ENCODE data around the gene MAPK12. TPM values are rescaled to one million over a fixed set of nuclear protein-coding genes. Genes with fewer than 3 reads are reported as not detected.

MAPK12 gene
- total and polyA plus RNA-seq, 2 of the 8 experiments (the other 6 are each of a cell fraction or from before 2014, with no cell fraction given), result 17.3 to 20.3 TPM

DNA sequence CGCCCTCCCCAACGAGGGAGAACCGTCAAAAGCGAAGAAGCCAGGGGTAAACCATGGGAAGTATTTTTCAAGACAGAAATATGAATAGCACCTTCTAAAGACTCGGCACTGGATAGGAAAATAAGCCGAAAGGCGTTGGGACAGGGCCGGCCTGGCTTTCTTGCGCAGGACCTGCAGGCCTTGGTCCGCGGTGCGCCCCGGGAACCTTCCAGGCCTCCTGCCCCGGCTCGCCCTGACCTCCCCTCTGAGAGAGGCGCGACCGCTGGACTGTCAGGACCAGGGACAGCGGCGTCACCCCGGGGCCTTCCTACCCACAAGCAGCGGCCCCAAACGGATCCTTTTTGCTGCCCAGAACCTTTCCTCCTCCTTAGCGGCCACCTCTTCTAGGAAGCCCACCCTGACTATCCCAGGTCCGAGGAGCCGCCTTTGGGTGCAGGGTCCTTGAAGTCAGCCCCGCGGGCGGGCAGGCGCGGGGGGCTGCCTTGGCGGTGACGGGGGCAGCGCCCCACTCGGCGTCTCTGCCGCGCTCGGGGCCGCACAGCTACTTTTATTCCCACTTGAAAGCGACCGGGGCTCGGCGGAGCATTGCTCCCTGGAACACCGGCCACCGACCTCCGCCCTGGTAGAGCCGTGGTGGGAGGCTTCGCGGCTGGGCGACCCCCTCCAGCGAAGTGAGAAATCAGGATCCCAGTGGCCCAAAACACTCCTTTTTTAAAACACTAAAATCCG lies 9.3 kb upstream of the MAPK12 start:
- POLR2A ChIA-PET (ENCODE audit: partially characterized antibody), result interaction anchor here (0.9 to 3.2 kb wide), 3 partner anchors 19 to 70 kb away, joined by 3 to 12 read pairs (median 3); no protein-coding TSS in a partner anchor
- Histone ChIP-seq H3K27me3 (replicated peaks in 1 of 4; ENCODE audit: control insufficient read depth in 3 of 4, extremely low read depth in 1 of 4, insufficient read depth in 3 of 4, low read length in 3 of 4) (peaks cover 24 to 50% (median 41%) of the 10 kb centered on the region in 4 experiments; a peak in 6 of 7 replicates), H3K56ac (replicated peaks; ENCODE audit: insufficient read length, low read depth, low read length) (no peak overlapping the region), H3K4me2 (ENCODE audit: insufficient read depth in 1 of 2, low read depth in 2 of 2, low read length in 2 of 2) (peak overlapping the region; percentile 59 to 79), H3K18ac (ENCODE audit: extremely low read depth, low read length) (no peak overlapping the region), H2AK5ac (ENCODE audit: low read depth, low read length) (no peak overlapping the region), H3K36me3 (ENCODE audit: control insufficient read depth in 2 of 4, insufficient read depth in 4 of 4, low read length in 3 of 4) (peaks cover 4 to 10% (median 8%) of the 10 kb centered on the region in 4 experiments; a peak in 5 of 8 replicates), H4K5ac (ENCODE audit: insufficient read length, low read depth, low read length) (no peak overlapping the region), H4K20me1 (replicated peaks in 1 of 2; ENCODE audit: control insufficient read depth in 1 of 2, insufficient read depth in 2 of 2, low read length in 2 of 2) (peaks cover 6 to 9% of the 10 kb centered on the region in 2 experiments), H2BK15ac (ENCODE audit: low read length) (no peak overlapping the region), H3K9ac (replicated peaks in 1 of 4; ENCODE audit: extremely low read depth in 1 of 4, low read depth in 3 of 4, low read length in 3 of 4) (no peak overlapping the region), H2BK20ac (ENCODE audit: low read length) (no peak overlapping the region), H3K23me2 (ENCODE audit: low read depth, low read length) (peaks cover 11% of the 10 kb centered on the region; the same call in 1 of the 2 replicates), H3K23ac (ENCODE audit: insufficient read length) (no peak overlapping the region), H2AFZ (ENCODE audit: low read length) (no peak overlapping the region), H2BK120ac (replicated peaks; ENCODE audit: low read depth, low read length) (no peak overlapping the region), H3K79me2 (ENCODE audit: control insufficient read depth in 1 of 2, insufficient read depth in 2 of 2, low read length in 2 of 2) (no peaks in the 10 kb centered on the region), H3K14ac (ENCODE audit: insufficient read length) (no peak overlapping the region), H3K9me3 (ENCODE audit: insufficient read depth in 2 of 2, low read depth in 1 of 2, low read length in 1 of 2) (peaks cover under 1 to 16% of the 10 kb centered on the region in 2 experiments; a peak in 3 of 4 replicates), H2BK12ac (ENCODE audit: low read depth, low read length) (no peak overlapping the region), H3K4ac (replicated peaks; ENCODE audit: insufficient read length, low read depth, low read length) (no peak overlapping the region), H4K8ac (ENCODE audit: extremely low read depth, insufficient read depth, low read length) (no peak overlapping the region; the same call in 1 of the 2 replicates), H4K91ac (replicated peaks; ENCODE audit: insufficient read length, low read length) (no peak overlapping the region), H3K79me1 (ENCODE audit: low read depth, low read length) (no peaks in the 10 kb centered on the region), H3K4me1 (replicated peaks in 1 of 4; ENCODE audit: control insufficient read depth in 3 of 4, insufficient read depth in 4 of 4, low read length in 3 of 4) (peaks cover 2 to 14% (median 9%) of the 10 kb centered on the region in 4 experiments; a peak in 6 of 7 replicates), H2BK5ac (ENCODE audit: low read depth, low read length) (no peak overlapping the region), H3K4me3 (ENCODE audit: extremely low read depth in 1 of 4, insufficient read depth in 2 of 4, low read depth in 3 of 4, low read length in 4 of 4) (peak overlapping the region in 3 of 4 experiments; percentile 10 to 55 (median 36); a peak in 6 of 8 replicates), H3K27ac (ENCODE audit: low read depth, low read length) (no peak overlapping the region)
- DNase-seq (ENCODE audit: low read depth in 1 of 2, low spot score in 2 of 2) (peak in 1 of 2 experiments; percentile 89), FAIRE-seq (no peak)
- CTCF ChIA-PET (ENCODE audit: partially characterized antibody), result interaction anchor here (1.3 to 1.5 kb wide), 2 partner anchors 24 to 45 kb away, joined by 4 to 6 read pairs; no protein-coding TSS in a partner anchor
- WGBS, 2 experiments (ENCODE audit: extremely low coverage in 1 of 2, insufficient coverage in 1 of 2, insufficient read length in 1 of 2, insufficient replicate concordance in 2 of 2, low coverage in 1 of 2, low lambda C conversion rate in 2 of 2, missing lambda C conversion rate in 1 of 2), result 13% methylated on average over 48 of the region's 53 CpGs; no CpG with 5 or more reads in 1 of the 2 experiments
- TF ChIP-seq GABPA (IDR thresholded peaks at IDR 0.05; ENCODE audit: borderline replicate concordance, insufficient read depth, low read length) (peak; percentile 68; the same call in 1 of the 2 replicates), SP4 (IDR thresholded peaks at IDR 0.05; ENCODE audit: low read length) (no peak), POLR2A (IDR thresholded peaks at IDR 0.05; ENCODE audit: control extremely low read depth in 1 of 2, low read depth in 2 of 2, low read length in 2 of 2) (no peak), NANOG (IDR thresholded peaks at IDR 0.05; ENCODE audit: insufficient read depth, low read depth, low read length, poor library complexity, severe bottlenecking) (no peak), EP300 (IDR thresholded peaks at IDR 0.05; ENCODE audit: borderline replicate concordance in 1 of 2, low read depth in 2 of 2, low read length in 2 of 2) (no peak), CTBP2 (IDR thresholded peaks at IDR 0.05; ENCODE audit: borderline replicate concordance, insufficient read depth, insufficient read length, low read length) (peak; percentile 77), SAP30 (IDR thresholded peaks at IDR 0.05; ENCODE audit: insufficient read depth, insufficient replicate concordance, low read length) (no peak), ZNF274 (IDR thresholded peaks at IDR 0.05; ENCODE audit: borderline replicate concordance, extremely low read depth, low read length) (no peak)
- TF ChIP-seq, protein P1, sequence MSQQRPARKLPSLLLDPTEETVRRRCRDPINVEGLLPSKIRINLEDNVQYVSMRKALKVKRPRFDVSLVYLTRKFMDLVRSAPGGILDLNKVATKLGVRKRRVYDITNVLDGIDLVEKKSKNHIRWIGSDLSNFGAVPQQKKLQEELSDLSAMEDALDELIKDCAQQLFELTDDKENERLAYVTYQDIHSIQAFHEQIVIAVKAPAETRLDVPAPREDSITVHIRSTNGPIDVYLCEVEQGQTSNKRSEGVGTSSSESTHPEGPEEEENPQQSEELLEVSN (IDR thresholded peaks at IDR 0.05), result no peak

All from H1 (cell line).